Uterus (tissue), 2 donors: ENCODE results near the gene PRSS16.

ENCODE experiments used
- POLR2A ChIP-seq, 2 donors: fragments of 450-650 bp; IDR thresholded peaks; one replicate each; pipeline ENCODE4 v1.6.1; 2016; ENCODE audit warnings: antibody characterized with exemption in 2 of 2, mild to moderate bottlenecking in 1 of 2, moderate library complexity in 1 of 2
- TF ChIP-seq, protein P1 (sequence below), 4 experiments: fragments of 200-600 bp in 2 of 4; fragments of 450-650 bp in 2 of 4; sonication (generic) in 2 of 4; IDR thresholded peaks; one replicate each; pipeline ENCODE4 v1.5.1; 2016 to 2019; ENCODE audit warnings: antibody characterized with exemption in 4 of 4, mild to moderate bottlenecking in 2 of 4, moderate library complexity in 1 of 4

DNA sequence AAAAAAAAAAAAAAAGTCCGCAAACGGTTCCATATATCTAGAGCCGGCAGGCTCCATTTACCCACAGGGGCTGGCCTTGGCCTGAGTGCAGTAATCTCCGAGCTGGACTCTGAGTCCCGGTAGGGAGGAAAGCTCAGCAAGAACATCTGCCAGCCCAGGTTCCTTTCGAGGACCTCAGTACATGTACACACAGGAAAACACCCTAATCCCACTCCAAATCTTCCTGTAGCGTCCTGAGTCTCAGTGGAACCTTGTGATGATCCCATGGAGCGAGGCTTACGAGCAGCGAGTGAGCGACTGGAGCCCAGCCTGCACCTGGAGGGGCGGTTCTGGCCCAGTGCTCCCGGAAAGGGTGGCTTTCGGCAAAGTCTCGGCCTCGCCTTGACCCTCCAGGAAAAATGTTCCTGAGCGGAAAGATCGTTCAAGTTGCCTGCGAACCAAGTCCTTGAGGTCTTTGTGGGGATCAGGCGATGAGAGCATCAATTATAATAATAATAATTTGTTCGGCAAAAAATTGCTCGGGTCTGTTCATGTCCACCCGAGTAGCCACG is 32.1 kb downstream of the PRSS16 start:
- no peak for TF ChIP-seq POLR2A (IDR thresholded peaks at IDR 0.05)
- TF ChIP-seq, protein P1, sequence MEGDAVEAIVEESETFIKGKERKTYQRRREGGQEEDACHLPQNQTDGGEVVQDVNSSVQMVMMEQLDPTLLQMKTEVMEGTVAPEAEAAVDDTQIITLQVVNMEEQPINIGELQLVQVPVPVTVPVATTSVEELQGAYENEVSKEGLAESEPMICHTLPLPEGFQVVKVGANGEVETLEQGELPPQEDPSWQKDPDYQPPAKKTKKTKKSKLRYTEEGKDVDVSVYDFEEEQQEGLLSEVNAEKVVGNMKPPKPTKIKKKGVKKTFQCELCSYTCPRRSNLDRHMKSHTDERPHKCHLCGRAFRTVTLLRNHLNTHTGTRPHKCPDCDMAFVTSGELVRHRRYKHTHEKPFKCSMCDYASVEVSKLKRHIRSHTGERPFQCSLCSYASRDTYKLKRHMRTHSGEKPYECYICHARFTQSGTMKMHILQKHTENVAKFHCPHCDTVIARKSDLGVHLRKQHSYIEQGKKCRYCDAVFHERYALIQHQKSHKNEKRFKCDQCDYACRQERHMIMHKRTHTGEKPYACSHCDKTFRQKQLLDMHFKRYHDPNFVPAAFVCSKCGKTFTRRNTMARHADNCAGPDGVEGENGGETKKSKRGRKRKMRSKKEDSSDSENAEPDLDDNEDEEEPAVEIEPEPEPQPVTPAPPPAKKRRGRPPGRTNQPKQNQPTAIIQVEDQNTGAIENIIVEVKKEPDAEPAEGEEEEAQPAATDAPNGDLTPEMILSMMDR (IDR thresholded peaks at IDR 0.05): no peak
